BLaER1 (cell line): ENCODE measurements around the gene CASP2.

ENCODE experiments used
- H3K27ac ChIP-seq: shearing (Covaris generic); formaldehyde crosslinking; 2 replicates; pipeline ENCODE4 v1.8.1; 2022
- H3K27me3 ChIP-seq: shearing (Covaris generic); formaldehyde crosslinking; 2 replicates; pipeline ENCODE4 v1.8.1; 2022
- H3K36me3 ChIP-seq: shearing (Covaris generic); formaldehyde crosslinking; 2 replicates; pipeline ENCODE4 v1.8.1; 2022
- H3K4me1 ChIP-seq: shearing (Covaris generic); formaldehyde crosslinking; 2 replicates; pipeline ENCODE4 v1.8.1; 2022
- H3K4me2 ChIP-seq: shearing (Covaris generic); formaldehyde crosslinking; 2 replicates; pipeline ENCODE4 v1.8.1; 2022
- H3K4me3 ChIP-seq: shearing (Covaris generic); formaldehyde crosslinking; 2 replicates; pipeline ENCODE4 v1.8.1; 2022
- H3K9ac ChIP-seq: shearing (Covaris generic); formaldehyde crosslinking; 2 replicates; pipeline ENCODE4 v1.8.1; 2022
- H3K9me3 ChIP-seq: shearing (Covaris generic); formaldehyde crosslinking; 2 replicates; pipeline ENCODE4 v1.8.1; 2022
- H4K20me1 ChIP-seq: shearing (Covaris generic); formaldehyde crosslinking; 2 replicates; pipeline ENCODE4 v1.8.1; 2022
- Cebpa-rat ChIP-seq: shearing (Covaris generic); IDR thresholded peaks from 2 replicates; pipeline ENCODE4 v1.8.1; 2022

The CASP2 gene

DNA sequence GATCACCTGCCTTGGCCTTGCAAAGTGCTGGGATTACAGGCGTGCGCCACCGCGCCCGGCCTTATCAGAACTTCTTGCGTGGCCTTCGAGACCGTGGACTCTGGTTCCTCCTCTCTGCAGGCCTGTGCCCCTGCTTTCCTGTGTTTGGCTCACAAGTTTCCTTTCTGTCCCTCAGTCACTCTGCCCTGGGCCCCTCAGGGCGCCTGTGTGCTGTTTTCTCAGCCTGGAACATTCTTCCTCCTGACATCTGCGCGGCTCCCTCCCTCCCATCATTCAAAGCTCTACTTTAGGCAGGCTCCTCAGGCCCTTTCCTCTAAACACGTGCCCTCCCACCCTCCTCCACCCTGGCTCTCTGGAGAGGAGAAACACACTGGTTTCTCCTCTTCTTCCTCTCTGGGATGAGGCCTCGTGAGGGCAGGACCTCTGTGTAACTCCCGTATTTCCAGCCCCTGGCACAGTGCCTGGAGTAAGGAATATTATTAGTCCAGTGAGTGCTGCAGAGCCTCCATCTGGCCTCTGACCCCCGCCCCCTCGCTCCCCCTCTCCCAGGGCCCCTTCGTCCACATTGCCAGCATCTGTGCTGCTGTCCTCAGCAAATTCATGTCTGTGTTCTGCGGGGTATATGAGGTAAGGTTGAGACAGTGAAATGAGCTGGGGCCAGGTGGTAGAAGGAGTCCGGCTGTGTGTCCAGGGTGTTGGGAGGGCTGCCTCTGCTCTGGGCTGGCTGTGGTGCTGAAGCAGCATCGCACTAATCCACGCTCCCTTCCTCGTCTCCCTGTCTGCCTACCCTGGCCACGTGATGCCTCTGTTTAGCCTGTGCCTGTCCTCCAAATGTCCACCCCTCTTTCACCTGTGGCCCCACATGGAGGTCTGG, 34.8 kb downstream of the CASP2 start:
- Histone ChIP-seq H3K9me3 (no peaks in the 10 kb centered on the region), H3K36me3 (no peaks in the 10 kb centered on the region)
- TF ChIP-seq Cebpa-rat: no peak

DNA sequence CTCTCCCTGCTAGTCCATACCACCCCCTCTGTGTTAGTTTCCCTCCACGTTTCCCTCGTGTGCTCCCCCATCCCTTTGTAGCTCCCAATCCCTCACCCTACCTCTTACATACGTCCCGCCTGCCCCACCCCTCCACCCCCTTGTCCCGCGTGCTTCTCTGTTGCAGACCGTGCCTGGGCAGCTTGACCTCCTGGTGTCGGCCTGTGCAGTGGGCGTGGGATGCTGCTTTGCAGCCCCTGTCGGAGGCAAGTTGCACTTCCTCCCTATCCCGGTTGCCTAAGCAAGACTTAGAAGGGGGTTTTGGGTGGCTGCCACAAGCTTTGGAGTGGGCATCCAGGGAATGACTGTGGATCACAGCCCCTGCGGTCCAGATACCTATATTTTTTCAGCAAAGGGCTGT, 35.5 kb downstream of the CASP2 start:
- Histone ChIP-seq H3K36me3 (no peaks in the 10 kb centered on the region), H3K27me3 (no peaks in the 10 kb centered on the region), H3K4me1 (no peaks in the 10 kb centered on the region), H3K27ac (no peak overlapping the region), H3K4me3 (no peak overlapping the region), H3K9me3 (no peaks in the 10 kb centered on the region), H3K4me2 (no peak overlapping the region), H3K9ac (no peak overlapping the region), H4K20me1 (no peaks in the 10 kb centered on the region)
- no peak for TF ChIP-seq Cebpa-rat

More for the DNA sequence above, 34.8 kb downstream of the CASP2 start:
- Histone ChIP-seq H3K4me1 (no peaks in the 10 kb centered on the region), H3K9ac (no peak overlapping the region), H3K4me3 (no peak overlapping the region), H4K20me1 (no peaks in the 10 kb centered on the region), H3K27ac (no peak overlapping the region), H3K27me3 (no peaks in the 10 kb centered on the region), H3K4me2 (no peak overlapping the region)

DNA sequence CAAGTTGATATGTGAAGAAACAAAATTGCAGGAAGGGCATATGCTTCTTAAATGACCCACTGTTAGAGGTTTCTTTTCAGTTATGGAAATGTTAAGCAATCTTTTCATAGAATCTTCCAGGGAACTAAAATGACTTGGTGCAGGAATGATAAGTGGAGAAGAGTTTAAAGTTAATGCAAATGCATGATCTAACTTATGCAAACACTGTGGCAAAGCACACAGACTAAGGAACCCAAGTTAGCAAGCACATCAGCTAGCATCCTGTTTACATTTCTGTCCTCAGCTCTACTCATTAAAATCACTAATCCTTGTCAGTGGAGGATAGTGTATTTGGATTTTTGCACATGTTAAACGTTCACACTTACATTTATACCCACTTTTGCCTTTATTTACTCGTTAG, 37.1 kb downstream of the CASP2 start:
- Histone ChIP-seq H3K36me3 (no peaks in the 10 kb centered on the region), H3K27ac (no peak overlapping the region), H3K9me3 (no peaks in the 10 kb centered on the region), H3K27me3 (no peaks in the 10 kb centered on the region), H4K20me1 (no peaks in the 10 kb centered on the region), H3K4me2 (no peak overlapping the region), H3K4me3 (no peak overlapping the region), H3K9ac (no peak overlapping the region), H3K4me1 (no peaks in the 10 kb centered on the region)
- no peak for TF ChIP-seq Cebpa-rat

DNA sequence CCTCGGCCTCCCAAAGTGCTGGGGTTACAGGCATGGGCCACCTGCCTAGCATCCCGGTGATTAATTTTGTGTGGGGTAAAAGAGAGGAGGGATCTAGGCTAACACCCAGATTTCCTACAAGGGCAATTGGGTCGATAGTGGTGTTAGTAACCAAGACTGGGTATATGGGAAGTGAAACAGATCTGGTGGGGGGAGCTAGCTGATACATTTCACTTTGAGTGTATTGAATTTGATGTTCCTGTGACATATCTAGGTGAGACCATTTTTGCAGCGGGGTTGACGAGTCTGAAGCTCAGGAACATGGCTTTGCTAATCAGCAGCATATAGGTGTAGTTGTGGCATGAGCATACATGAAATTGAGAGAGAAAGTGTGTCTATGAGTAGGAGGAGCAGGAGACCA, 39.8 kb downstream of the CASP2 start:
- Histone ChIP-seq H3K27ac (no peak overlapping the region), H3K9ac (no peak overlapping the region), H3K4me1 (no peaks in the 10 kb centered on the region), H3K36me3 (no peaks in the 10 kb centered on the region), H3K27me3 (no peaks in the 10 kb centered on the region), H3K9me3 (no peaks in the 10 kb centered on the region), H3K4me3 (no peak overlapping the region), H3K4me2 (no peak overlapping the region), H4K20me1 (no peaks in the 10 kb centered on the region)
- no peak for TF ChIP-seq Cebpa-rat

DNA sequence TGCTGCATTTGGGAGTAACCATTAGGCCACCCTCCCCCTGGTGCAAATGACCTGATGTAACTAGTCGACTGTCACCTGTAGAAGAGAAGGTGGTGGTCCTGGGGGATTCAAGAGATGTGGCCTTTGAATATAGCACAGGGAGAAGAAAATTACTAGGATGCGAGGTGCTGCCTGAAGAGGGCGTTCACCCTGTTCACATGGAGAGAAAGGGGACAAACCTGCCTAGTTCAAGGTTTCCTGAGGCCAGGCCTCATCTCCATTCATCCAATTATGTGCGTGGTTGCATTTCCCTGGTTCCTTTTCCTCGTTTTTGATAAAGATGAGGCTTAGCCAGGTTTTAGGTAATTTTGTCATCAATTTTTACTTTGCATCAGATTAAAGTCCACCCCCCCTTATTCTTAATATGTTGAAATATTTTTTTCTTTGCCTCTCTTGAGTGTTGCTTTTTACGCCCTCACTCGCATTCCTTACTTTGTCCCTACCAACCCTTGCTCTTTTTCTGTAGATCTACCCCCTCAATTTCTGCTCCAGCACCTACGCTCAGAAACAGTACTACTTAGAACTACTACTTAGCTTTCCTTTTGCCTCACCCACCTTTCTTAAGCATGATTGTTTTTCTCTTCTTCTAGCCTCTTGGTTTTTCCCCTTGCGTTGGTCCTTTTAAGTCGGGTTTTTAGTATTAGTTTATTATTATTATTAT, 41.5 kb downstream of the CASP2 start:
- no peak for TF ChIP-seq Cebpa-rat

DNA sequence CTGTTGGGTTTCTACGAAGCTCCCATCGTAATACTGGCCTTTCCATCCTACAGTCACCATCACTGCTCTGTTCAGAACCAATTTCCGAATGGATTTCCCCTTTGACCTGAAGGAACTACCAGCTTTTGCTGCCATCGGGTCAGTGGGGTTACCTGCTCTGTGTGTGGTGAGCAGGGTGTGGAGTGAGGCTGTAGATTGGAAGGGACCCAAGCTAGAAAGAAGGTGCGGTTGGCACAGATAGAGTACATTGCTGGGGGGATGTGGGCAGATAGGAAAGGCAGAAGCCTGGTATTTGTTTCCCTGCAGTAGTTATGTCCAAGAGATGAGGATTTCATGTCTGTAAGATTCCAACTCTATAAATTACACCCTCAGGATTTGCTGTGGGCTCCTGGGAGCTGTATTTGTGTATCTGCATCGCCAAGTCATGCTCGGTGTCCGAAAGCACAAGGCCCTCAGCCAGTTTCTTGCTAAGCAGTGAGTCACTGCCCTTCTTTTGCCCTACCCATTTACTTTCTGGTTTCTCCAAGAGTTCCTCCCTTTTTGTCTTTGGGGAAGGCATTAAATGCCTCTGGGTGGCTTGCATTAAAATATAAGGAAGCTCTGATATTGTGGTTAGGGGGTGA, 43.1 kb downstream of the CASP2 start:
- no peaks in the 10 kb centered on the region for H4K20me1 ChIP-seq
- no peaks in the 10 kb centered on the region for H3K27me3 ChIP-seq
- no peak overlapping the region for H3K9ac ChIP-seq
- no peak overlapping the region for H3K4me3 ChIP-seq
- H3K36me3 ChIP-seq: no peaks in the 10 kb centered on the region
- no peaks in the 10 kb centered on the region for H3K4me1 ChIP-seq
- no peak for TF ChIP-seq Cebpa-rat
- H3K4me2 ChIP-seq: no peak overlapping the region
- no peaks in the 10 kb centered on the region for H3K9me3 ChIP-seq
- H3K27ac ChIP-seq: no peak overlapping the region

More for the DNA sequence above, 41.5 kb downstream of the CASP2 start:
- Histone ChIP-seq H3K4me2 (no peak overlapping the region), H3K9ac (no peak overlapping the region), H3K9me3 (no peaks in the 10 kb centered on the region), H3K27me3 (no peaks in the 10 kb centered on the region), H4K20me1 (no peaks in the 10 kb centered on the region), H3K36me3 (no peaks in the 10 kb centered on the region), H3K4me1 (no peaks in the 10 kb centered on the region), H3K27ac (no peak overlapping the region), H3K4me3 (no peak overlapping the region)

DNA sequence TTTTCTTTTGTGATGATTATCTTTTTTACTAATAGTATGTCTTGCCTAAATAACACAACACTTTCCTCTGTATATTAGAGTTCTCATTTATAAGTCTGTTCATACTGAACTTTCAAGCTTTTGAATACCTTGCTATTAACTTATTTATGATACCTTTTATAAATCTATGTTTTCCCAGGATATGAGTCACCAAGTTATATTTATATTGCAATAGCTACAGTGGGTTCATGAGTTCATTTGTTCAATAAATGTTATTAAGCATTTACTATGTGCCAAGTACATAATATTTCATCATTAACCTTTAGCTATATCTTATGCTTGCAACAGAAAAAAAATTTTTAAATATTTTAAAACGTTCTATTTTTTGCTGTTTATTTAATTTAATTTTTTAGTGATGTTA, 46.1 kb downstream of the CASP2 start:
- Histone ChIP-seq H3K4me2 (no peak overlapping the region), H3K36me3 (no peaks in the 10 kb centered on the region)
- no peak for TF ChIP-seq Cebpa-rat

DNA sequence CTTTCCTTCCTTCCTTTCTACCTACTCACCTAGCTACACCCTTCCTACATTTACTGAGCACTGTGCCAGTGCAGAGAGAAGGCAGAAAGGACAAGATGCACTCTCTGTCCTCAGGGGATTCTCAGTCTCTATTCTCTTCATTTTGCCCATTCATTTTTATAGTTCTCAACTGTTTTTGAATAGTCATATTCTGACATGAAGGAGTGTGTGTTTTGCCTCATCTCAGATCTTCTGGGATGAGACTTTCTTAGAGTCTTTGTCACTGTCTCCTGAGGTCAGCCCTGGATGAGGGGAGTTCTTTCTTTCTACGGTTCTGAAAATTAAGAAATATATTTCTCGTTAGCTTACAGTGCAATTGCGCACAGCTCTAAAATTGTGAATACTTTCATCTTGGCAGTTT, 49.1 kb downstream of the CASP2 start:
- no peak overlapping the region for H3K4me3 ChIP-seq
- H4K20me1 ChIP-seq: no peaks in the 10 kb centered on the region
- no peak overlapping the region for H3K27ac ChIP-seq
- no peaks in the 10 kb centered on the region for H3K4me1 ChIP-seq
- no peaks in the 10 kb centered on the region for H3K36me3 ChIP-seq
- no peak overlapping the region for H3K4me2 ChIP-seq
- H3K27me3 ChIP-seq: no peaks in the 10 kb centered on the region
- H3K9ac ChIP-seq: no peak overlapping the region
- H3K9me3 ChIP-seq: no peaks in the 10 kb centered on the region
- TF ChIP-seq Cebpa-rat: no peak

More for the DNA sequence above, 46.1 kb downstream of the CASP2 start:
- Histone ChIP-seq H3K4me3 (no peak overlapping the region), H3K9me3 (no peaks in the 10 kb centered on the region), H3K27ac (no peak overlapping the region), H3K4me1 (no peaks in the 10 kb centered on the region), H3K9ac (no peak overlapping the region), H3K27me3 (no peaks in the 10 kb centered on the region), H4K20me1 (no peaks in the 10 kb centered on the region)

DNA sequence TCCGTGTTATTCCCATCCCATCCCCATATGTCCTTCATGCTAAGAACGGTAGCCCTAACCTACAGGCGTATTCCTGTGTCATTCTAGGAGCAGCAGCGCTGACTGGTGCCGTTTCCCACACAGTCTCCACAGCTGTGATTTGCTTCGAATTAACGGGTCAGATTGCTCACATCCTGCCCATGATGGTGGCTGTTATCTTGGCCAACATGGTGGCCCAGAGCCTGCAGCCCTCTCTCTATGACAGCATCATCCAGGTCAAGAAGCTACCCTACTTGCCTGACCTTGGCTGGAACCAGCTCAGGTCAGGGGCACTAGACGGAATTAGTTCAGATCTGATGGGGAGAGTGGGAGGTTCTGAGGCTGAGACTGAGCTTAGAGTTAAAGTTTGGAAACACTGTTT, 53.7 kb downstream of the CASP2 start:
- TF ChIP-seq Cebpa-rat: no peak
- no peak overlapping the region for H3K4me2 ChIP-seq
- H4K20me1 ChIP-seq: no peaks in the 10 kb centered on the region
- no peak overlapping the region for H3K4me3 ChIP-seq
- no peaks in the 10 kb centered on the region for H3K36me3 ChIP-seq
- H3K9ac ChIP-seq: no peak overlapping the region
- H3K9me3 ChIP-seq: no peaks in the 10 kb centered on the region
- no peak overlapping the region for H3K27ac ChIP-seq
- no peaks in the 10 kb centered on the region for H3K4me1 ChIP-seq
- no peaks in the 10 kb centered on the region for H3K27me3 ChIP-seq

DNA sequence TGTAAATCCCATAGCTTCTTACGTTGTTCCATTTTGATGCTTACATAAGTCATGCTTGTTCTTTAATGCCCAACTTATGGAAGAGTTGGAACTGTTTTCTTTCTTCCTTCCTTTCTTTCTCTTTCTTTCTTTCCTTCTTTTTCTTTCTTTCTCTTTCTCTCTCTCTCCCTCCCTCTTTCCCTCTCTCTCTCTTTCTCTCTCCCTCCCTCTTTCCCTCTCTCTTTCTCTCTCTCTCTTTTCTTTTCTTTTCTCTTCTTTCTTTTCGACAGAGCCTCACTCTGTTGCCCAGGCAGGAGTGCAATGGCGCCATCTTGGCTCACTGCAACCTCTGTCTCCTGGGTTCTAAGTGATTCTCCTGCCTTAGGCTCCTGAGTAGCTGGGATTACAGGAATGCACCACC, 55.4 kb downstream of the CASP2 start:
- Histone ChIP-seq H3K9me3 (peaks cover 6% of the 10 kb centered on the region; the same call in 1 of the 2 replicates), H3K27me3 (no peaks in the 10 kb centered on the region), H3K4me3 (no peak overlapping the region), H3K9ac (no peak overlapping the region), H3K27ac (no peak overlapping the region), H3K4me1 (no peaks in the 10 kb centered on the region), H4K20me1 (no peaks in the 10 kb centered on the region), H3K36me3 (no peaks in the 10 kb centered on the region), H3K4me2 (no peak overlapping the region)
- no peak for TF ChIP-seq Cebpa-rat
